HepG2 (cell line): ENCODE results near the gene HLA-DOA. TPM values are rescaled to one million over a fixed set of nuclear protein-coding genes. Genes with fewer than 3 reads are reported as not detected.

ENCODE experiments used
- AKNA ChIP-seq: sonication (generic); formaldehyde crosslinking; IDR thresholded peaks from 2 replicates; pipeline ENCODE4 v1.4.0; 2020; ENCODE audit warnings: missing genetic modification reagents, borderline replicate concordance
- FIP1L1 ChIP-seq: fragments of 200-400 bp; formaldehyde crosslinking; IDR thresholded peaks from 2 replicates; pipeline ENCODE4 v1.6.1; 2018; ENCODE audit warnings: low read depth, mild to moderate bottlenecking, low read length, moderate library complexity, borderline replicate concordance; ENCODE audit not compliant: insufficient read depth
- KLF15 ChIP-seq: sonication (generic); formaldehyde crosslinking; IDR thresholded peaks from 2 replicates; pipeline ENCODE4 v1.8.1; 2023; ENCODE audit warnings: borderline replicate concordance, mild to moderate bottlenecking, inconsistent platforms, missing genetic modification reagents, mixed read lengths
- MAFG ChIP-seq: sonication (generic); formaldehyde crosslinking; IDR thresholded peaks from 2 replicates; pipeline ENCODE4 v1.5.1; 2020; ENCODE audit warnings: mild to moderate bottlenecking, missing genetic modification reagents
- NFYC ChIP-seq: IDR thresholded peaks from 2 replicates; pipeline ENCODE4 v1.6.1; 2016; ENCODE audit warnings: missing genetic modification reagents, missing compliant biosample characterization
- NR2F1 ChIP-seq, 2 experiments: fragments of 450-650 bp in 1 of 2; formaldehyde crosslinking in 1 of 2; IDR thresholded peaks; 2 replicates each; pipeline versions ENCODE4 v1.5.0 to v1.6.1; 2016 to 2020; ENCODE audit warnings: mild to moderate bottlenecking in 1 of 2, missing compliant biosample characterization in 1 of 2, missing genetic modification reagents in 1 of 2, moderate library complexity in 1 of 2
- NR2F2 ChIP-seq: IDR thresholded peaks from 2 replicates; pipeline ENCODE4 v1.6.1; 2012; ENCODE audit warnings: low read depth, inconsistent platforms, borderline replicate concordance
- ONECUT2 ChIP-seq: sonication (generic); formaldehyde crosslinking; IDR thresholded peaks from 2 replicates; pipeline ENCODE4 v1.4.0; 2020; ENCODE audit warnings: missing genetic modification reagents
- RNF2 ChIP-seq: fragments of 450-650 bp; conservative IDR thresholded peaks from 2 replicates; pipeline ENCODE4 v1.6.1; 2016; ENCODE audit warnings: low read depth
- SIX1 ChIP-seq: sonication (generic); formaldehyde crosslinking; IDR thresholded peaks from 2 replicates; pipeline ENCODE4 v1.4.0; 2020; ENCODE audit warnings: missing genetic modification reagents, borderline replicate concordance
- SIX4 ChIP-seq: sonication (generic); formaldehyde crosslinking; IDR thresholded peaks from 2 replicates; pipeline ENCODE4 v1.4.0; 2020; ENCODE audit warnings: missing genetic modification reagents
- TEAD2 ChIP-seq: sonication (generic); formaldehyde crosslinking; IDR thresholded peaks from 2 replicates; pipeline ENCODE4 v1.9.0; 2021; ENCODE audit warnings: missing genetic modification reagents
- THYN1 ChIP-seq: sonication (generic); formaldehyde crosslinking; IDR thresholded peaks from 2 replicates; pipeline ENCODE4 v1.8.1; 2023; ENCODE audit warnings: low read depth, mild to moderate bottlenecking, moderate library complexity, missing genetic modification reagents, borderline replicate concordance
- ZFAT ChIP-seq: sonication (generic); formaldehyde crosslinking; conservative IDR thresholded peaks from 2 replicates; pipeline ENCODE4 v1.8.1; 2023; ENCODE audit warnings: missing genetic modification reagents, inconsistent platforms
- ZNF207 ChIP-seq: fragments of 450-650 bp; IDR thresholded peaks from 2 replicates; pipeline ENCODE4 v1.6.1; 2016; ENCODE audit warnings: antibody characterized with exemption, borderline replicate concordance
- ZNF292 ChIP-seq: sonication (generic); formaldehyde crosslinking; IDR thresholded peaks from 2 replicates; pipeline ENCODE4 v1.8.1; 2022; ENCODE audit warnings: mild to moderate bottlenecking, low read depth, missing genetic modification reagents, borderline replicate concordance
- ZNF530 ChIP-seq: sonication (generic); formaldehyde crosslinking; IDR thresholded peaks from 2 replicates; pipeline ENCODE4 v1.5.0; 2020; ENCODE audit warnings: low read depth, mild to moderate bottlenecking, missing genetic modification reagents
- ZNF7 ChIP-seq: IDR thresholded peaks from 2 replicates; pipeline ENCODE4 v1.6.1; 2016; ENCODE audit warnings: missing biosample characterization, missing genetic modification reagents
- ZNF746 ChIP-seq: sonication (generic); formaldehyde crosslinking; IDR thresholded peaks from 2 replicates; pipeline ENCODE4 v1.8.0; 2022; ENCODE audit warnings: mild to moderate bottlenecking, missing genetic modification reagents
- polyA plus RNA-seq, 8 experiments: library from polyadenylated mRNA; depleted of rRNA in 3 of 8; stranded (reverse) in 7 of 8; unstranded in 1 of 8; fragments of >200 nt; fragmentation: Illumina TruSeq in 4 of 8; extraction: Trizol in 4 of 8; gene quantifications; 2 replicates each; pipeline versions ENCODE4 v1.2.1 to v1.2.3, GENCODE V29; 2011 to 2016; ENCODE audit warnings: low read depth in 4 of 8, missing spikeins in 1 of 8, mixed read lengths in 1 of 8; ENCODE audit not compliant: insufficient read depth in 1 of 8
- total RNA-seq, 5 experiments: library from RNA; depleted of rRNA; stranded (reverse); fragments of >200 nt; fragmentation: Illumina TruSeq; extraction: Trizol; gene quantifications; 2 replicates each; pipeline ENCODE4 v1.2.3, GENCODE V29; 2016; ENCODE audit warnings: low read depth in 1 of 5
- TF ChIP-seq, protein P1 (sequence below): sonication (generic); formaldehyde crosslinking; IDR thresholded peaks from 2 replicates; pipeline ENCODE4 v1.4.0; 2020; ENCODE audit warnings: mild to moderate bottlenecking, missing genetic modification reagents

HLA-DOA gene
- total and polyA plus RNA-seq, 2 of the 13 experiments (the other 11 are each of a cell fraction or from before 2014, with no cell fraction given), result 0.03 to 0.09 TPM

- TF ChIP-seq SIX1 (no peak), ZNF7 (CRISPR knock-in tag) (no peak), THYN1 (CRISPR knock-in tag) (peak; percentile 92; the same call in 1 of the 2 replicates), ZFAT (CRISPR knock-in tag) (0 out of 2 replicates have a peak, but pooled peaks have one; percentile 29), NFYC (CRISPR knock-in tag) (peak; percentile 75), NR2F2 (no peak), ZNF530 (CRISPR knock-in tag) (no peak), ZNF207 (no peak), RNF2 (peak; percentile 67), NR2F1 (CRISPR knock-in tag; IDR thresholded peaks at IDR 0.05) (peak; percentile 79 to 88), SIX4 (CRISPR knock-in tag) (no peak; the same call in none of the 2 replicates), TEAD2 (CRISPR knock-in tag) (peak; percentile 7; the same call in 1 of the 2 replicates), AKNA (CRISPR knock-in tag) (0 out of 2 replicates have a peak, but pooled peaks have one; percentile 19), ONECUT2 (CRISPR knock-in tag) (peak; percentile 19; the same call in 1 of the 2 replicates), ZNF746 (CRISPR knock-in tag) (peak; percentile 97), FIP1L1 (0 out of 2 replicates have a peak, but pooled peaks have one; percentile 66), KLF15 (CRISPR knock-in tag) (peak; percentile 83; the same call in 1 of the 2 replicates), MAFG (no peak), ZNF292 (CRISPR knock-in tag) (no peak)
- TF ChIP-seq, protein P1, sequence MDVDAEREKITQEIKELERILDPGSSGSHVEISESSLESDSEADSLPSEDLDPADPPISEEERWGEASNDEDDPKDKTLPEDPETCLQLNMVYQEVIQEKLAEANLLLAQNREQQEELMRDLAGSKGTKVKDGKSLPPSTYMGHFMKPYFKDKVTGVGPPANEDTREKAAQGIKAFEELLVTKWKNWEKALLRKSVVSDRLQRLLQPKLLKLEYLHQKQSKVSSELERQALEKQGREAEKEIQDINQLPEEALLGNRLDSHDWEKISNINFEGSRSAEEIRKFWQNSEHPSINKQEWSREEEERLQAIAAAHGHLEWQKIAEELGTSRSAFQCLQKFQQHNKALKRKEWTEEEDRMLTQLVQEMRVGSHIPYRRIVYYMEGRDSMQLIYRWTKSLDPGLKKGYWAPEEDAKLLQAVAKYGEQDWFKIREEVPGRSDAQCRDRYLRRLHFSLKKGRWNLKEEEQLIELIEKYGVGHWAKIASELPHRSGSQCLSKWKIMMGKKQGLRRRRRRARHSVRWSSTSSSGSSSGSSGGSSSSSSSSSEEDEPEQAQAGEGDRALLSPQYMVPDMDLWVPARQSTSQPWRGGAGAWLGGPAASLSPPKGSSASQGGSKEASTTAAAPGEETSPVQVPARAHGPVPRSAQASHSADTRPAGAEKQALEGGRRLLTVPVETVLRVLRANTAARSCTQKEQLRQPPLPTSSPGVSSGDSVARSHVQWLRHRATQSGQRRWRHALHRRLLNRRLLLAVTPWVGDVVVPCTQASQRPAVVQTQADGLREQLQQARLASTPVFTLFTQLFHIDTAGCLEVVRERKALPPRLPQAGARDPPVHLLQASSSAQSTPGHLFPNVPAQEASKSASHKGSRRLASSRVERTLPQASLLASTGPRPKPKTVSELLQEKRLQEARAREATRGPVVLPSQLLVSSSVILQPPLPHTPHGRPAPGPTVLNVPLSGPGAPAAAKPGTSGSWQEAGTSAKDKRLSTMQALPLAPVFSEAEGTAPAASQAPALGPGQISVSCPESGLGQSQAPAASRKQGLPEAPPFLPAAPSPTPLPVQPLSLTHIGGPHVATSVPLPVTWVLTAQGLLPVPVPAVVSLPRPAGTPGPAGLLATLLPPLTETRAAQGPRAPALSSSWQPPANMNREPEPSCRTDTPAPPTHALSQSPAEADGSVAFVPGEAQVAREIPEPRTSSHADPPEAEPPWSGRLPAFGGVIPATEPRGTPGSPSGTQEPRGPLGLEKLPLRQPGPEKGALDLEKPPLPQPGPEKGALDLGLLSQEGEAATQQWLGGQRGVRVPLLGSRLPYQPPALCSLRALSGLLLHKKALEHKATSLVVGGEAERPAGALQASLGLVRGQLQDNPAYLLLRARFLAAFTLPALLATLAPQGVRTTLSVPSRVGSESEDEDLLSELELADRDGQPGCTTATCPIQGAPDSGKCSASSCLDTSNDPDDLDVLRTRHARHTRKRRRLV (CRISPR knock-in tag), result peak; percentile 62
Observed at GRCh38 chr6:32968093-32968866, 41.1 kb downstream of the HLA-DOA start, which contains the start of gene BRD2 (continued).
